GM18907 (cell line): ENCODE data around the gene GPC5.
A peak's percentile ranks its signal among the peaks of the same experiment; 100 is the strongest.

Source experiments
- ATAC-seq: cut with Tn5 transposase; IDR thresholded peaks from one replicate; pipeline ENCODE4 v1.9.1; 2021; ENCODE audit warnings: mild to moderate bottlenecking, moderate library complexity; ENCODE audit not compliant: unreplicated experiment

GPC5 gene

DNA sequence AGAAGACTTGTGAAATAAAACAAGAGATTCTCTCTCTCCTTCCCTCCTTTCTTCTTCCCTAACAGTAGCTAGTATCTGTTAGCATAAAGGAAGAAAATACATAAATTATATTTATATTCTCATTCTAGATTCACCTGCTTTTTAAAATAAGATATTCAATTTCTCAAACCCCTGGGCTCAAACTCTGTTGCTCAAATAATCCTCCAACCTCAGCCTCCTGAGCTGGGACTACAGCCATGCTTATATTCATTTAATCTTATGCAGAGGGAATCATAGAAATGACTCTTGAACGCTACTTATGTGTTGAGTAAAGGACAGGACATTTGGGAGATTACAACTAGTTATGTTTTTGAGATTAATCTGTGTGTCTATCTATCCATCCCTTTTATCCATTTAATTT is 56.2 kb downstream of the GPC5 start:
- ATAC-seq, result no peak

DNA sequence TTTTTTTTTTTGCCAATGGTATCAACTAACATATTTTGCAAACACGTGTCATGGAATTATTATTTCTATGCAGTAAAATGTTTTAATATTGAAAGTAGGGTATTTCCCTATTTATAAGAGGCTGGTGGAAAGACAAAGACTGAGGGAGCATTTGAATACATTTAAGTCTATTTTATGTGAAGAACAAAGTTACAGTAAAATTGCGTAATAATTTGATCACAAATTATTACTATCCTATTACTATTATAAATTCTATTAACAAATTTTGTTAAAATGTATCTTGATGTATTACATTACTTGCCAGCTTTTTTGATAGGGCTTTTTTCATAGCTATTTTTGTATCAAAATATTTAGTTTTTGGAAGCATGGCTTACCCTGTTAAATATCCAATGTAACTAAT is 58.4 kb downstream of the GPC5 start:
- no peak for ATAC-seq

DNA sequence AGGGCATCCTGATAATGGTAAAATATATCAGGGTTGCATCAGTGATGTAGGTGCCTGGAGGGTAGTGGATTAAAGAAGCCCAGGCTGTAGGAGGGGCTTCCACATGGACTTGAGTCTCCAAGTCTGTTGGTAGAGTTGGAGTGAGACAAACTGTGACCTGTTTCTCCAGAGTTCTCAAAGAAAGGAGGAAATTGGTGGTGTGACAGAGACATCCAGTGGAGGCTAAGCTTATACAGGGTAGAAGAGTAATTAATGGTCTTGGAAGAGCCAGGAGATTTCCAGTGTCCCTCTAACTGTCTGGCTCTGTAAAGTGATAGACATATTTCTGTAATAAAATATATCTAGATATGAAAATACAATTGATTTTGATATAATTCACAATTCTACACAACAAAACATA is 61.1 kb downstream of the GPC5 start:
- ATAC-seq, result no peak

DNA sequence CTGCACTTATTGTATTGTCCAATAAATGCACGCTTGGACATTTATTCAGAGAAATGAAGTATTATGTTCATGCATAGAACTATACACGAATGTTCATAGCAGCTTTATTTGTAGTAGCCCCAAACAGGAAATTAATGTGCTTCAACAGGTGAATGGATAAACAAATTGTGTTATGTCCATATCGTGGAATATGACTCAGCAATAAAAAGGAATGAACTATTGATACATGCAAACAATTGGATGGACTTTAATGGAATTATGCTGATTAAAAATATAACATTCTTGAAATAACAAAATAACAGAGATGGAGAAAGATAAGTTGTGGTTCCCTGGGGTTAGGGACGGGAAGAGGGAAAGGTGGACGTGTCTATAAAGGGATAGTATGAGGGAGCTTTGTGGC is 65.9 kb downstream of the GPC5 start:
- no peak for ATAC-seq

DNA sequence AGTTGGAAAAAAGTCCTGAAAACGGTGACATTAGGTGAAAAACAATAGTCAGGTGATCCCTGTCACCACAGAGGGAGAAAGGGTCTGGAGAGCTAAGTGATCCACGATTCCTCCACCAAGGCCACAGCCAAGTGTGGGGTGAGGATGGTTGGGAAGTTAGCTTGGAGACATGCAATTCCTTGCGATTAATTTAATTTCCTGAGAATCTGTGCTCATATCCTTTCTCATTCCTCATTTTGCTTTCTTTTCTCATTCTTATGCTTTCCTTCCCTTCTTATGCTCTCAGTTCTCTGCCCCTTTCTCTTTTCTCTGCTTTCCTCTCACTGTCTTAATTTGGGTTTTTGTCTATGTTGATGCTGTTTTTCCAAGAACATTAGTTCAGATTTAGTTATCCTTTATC is 68.8 kb downstream of the GPC5 start:
- ATAC-seq, result no peak

- no peak for ATAC-seq
These were observed 69.9 kb downstream of the GPC5 start for GRCh38 chr13:91468301-91468700.

GRCh38 chr13:91470084-91470621 is 71.7 kb downstream of the GPC5 start:
- no peak for ATAC-seq

- no peak for ATAC-seq
These were observed 72.3 kb downstream of the GPC5 start for GRCh38 chr13:91470681-91471080.

DNA sequence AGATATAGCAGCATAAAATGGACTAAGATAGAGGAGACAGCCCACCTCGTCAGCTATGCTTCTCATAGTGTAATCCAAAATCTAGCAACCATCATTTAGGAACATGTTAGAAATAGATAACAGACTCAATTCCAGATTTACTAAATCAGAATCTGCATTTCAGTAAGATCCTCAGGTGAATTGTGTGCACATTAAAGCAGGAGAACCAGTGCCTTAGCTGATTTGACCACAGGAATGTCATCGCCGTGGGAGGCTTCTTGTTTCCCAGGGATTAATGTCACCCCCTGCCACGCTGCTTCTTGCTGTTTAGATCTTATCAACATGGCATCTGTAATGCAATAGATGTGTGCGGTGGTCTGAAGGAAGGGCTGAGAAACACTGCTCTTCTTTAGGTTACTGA is 84.0 kb downstream of the GPC5 start:
- no peak for ATAC-seq

- no peak for ATAC-seq
These were observed 93.6 kb downstream of the GPC5 start for GRCh38 chr13:91491980-91492379.

DNA sequence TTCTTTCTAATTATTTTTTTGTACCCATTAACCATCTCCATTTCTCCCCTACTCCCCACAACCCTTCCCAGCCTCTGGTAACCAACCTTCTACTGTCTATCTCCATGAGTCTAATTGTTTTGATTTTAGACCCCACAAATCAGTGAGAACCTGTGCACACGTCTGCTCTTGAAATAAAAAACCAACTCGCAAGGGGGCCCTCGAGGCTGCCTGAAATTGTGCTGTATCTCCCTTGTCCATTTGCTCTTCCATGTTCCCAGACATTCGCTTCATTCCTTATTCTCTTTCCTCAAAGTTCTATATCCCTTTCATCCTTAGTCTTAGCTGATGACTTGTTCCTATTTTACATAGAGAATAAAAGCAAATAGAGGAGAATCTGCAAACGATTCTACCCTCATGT is 95.0 kb downstream of the GPC5 start:
- no peak for ATAC-seq

DNA sequence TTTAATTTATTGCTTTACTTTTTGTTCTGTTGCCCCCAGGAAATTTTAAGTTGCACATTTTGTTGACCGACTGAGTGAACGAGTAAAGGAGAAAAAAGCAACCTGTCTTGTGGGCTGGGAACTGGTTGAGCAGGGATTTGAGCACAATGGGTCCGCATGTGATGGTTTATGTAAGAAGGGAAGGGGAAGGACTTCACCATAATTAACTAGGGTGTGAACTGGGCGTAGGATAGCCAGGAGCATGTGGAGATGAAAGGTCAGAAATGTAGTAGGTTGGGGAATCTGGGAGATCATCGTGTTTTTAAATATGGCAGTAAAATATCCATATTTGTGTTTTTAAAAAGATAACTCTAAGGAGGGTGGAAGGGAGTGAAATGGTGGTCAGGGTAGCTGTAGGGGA is 99.9 kb downstream of the GPC5 start:
- ATAC-seq, result no peak

- no peak for ATAC-seq
These were observed 105.8 kb downstream of the GPC5 start for GRCh38 chr13:91504216-91504615.

GRCh38 chr13:91506759-91507158 is 108.3 kb downstream of the GPC5 start:
- no peak for ATAC-seq

- ATAC-seq, result no peak
These were observed 111.6 kb downstream of the GPC5 start for GRCh38 chr13:91510058-91510457.

GRCh38 chr13:91513790-91514189 is 115.4 kb downstream of the GPC5 start:
- ATAC-seq, result no peak

DNA sequence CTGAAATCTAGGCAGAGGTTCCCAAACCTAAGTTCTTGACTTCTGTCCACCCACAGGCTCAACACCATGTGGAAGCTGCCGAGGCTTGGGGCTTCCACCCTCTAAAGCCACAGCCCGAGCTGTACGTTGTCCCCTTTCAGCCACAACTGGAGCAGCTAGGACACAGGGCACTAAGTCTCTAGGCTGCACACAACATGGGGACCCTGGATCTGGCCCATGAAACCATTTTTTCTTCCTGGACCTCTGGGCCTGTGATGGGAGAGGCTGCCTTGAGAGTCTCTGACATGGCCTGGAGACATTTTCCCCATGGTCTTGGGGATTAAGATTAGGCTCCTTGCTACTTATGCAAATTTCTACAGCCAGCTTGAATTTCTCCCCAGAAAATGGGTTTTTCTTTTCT is 118.4 kb downstream of the GPC5 start:
- ATAC-seq, result no peak

- ATAC-seq, result peak; percentile 59
These were observed 122.5 kb downstream of the GPC5 start for GRCh38 chr13:91520952-91521351.

DNA sequence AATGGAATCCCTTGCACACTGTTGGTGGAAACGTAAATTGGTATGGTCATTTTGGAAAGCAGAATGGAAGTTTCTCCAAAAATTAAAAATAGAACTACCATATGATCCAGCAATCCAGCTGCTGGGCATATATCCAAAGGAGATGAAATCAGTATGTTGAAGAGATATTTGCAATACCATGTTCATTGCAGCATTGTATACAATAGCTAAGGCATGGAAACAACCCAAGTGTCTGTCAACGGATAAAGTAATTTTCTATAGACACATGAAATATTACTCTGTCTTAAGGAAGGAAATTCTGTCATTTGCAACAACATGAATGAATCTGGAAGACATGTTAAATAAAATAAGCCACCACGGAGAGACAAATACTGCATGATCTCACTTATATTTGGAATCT is 124.7 kb downstream of the GPC5 start:
- ATAC-seq, result no peak

GRCh38 chr13:91526543-91527033 is 128.2 kb downstream of the GPC5 start:
- no peak for ATAC-seq

- no peak for ATAC-seq
These were observed 131.5 kb downstream of the GPC5 start for GRCh38 chr13:91529739-91530482.

DNA sequence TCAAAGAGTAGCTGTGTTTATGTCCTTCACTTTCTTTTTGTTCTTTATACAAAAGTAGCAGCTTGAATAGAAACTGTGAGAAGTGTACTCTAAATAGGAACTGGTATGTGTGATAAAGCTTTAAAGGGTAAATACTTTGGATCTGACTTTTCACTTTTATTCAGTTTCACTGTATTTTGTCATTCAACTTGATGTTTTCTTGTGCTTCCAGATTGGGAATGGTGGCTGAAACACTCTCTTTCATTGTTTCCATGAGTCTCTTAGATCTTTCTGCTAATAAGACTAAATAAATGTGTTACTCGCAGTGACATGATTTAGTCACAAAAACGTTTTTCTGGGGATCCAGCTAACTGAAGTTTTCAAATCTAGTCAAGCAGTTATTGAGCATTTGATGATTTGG is 133.2 kb downstream of the GPC5 start:
- ATAC-seq, result no peak

DNA sequence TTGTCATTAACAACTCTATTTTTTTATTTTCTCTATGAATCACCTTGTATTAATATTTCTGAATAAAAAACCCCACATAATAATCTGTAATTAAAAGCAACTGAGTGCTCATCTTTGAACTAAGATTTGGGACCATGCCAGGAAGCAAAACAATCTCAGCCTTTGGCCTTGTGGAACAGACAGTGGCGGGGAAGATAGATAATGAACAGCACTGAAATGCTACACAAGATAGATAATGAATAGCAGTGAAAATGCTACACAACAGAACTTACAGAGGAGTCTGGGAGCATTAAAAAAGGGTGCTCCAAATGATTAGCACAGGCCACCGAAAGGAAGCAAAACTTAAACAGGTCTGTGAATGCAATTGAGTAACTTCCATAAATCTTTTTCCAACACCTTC is 134.9 kb downstream of the GPC5 start:
- no peak for ATAC-seq
